K562 (cell line): Measurements from ENCODE around the gene MACROD2. TPM values are rescaled to one million over a fixed set of nuclear protein-coding genes. Genes with fewer than 3 reads are reported as not detected.

ENCODE experiments used
- ATAC-seq: fragments of 200-7000 bp; cut with Tn5 transposase; 3 replicates; pipeline ENCODE4 v1.9.1; 2020; ENCODE audit warnings: moderate library complexity
- BruUV-seq: library from RNA; stranded (reverse); fragments of 400-500 nt; replicated peaks from 2 replicates; lab custom pipeline; 2021; lab: Mats Ljungman, UMichigan
- CTCF ChIA-PET: fragments of 300-600 bp; formaldehyde crosslinking; extraction: SDS; loops from one replicate; lab custom pipeline; 2021; ENCODE audit warnings: low intra/inter-chr PET ratio; lab: Yijun Ruan, JAX
- POLR2A ChIA-PET: fragments of 300-600, 350-650 bp; sonication (Branson Sonifier 250); formaldehyde crosslinking; extraction: SDS; loops from one replicate; lab custom pipeline; 2021; ENCODE audit warnings: antibody characterized with exemption, inconsistent platforms; lab: Yijun Ruan, JAX
- DNase-seq, 4 experiments: peaks; one replicate each; pipeline versions ENCODE4 v3.0.0 to v3.0.0-alpha.2; 2011 to 2018; ENCODE audit warnings: low spot score in 3 of 4, mixed read lengths in 3 of 4; ENCODE audit errors: extremely low read depth in 1 of 4
- FAIRE-seq: peaks from 2 replicates; lab custom pipeline; 2011; peaks lifted over from hg19 to GRCh38; lab: Jason Lieb, UNC
- H2AFZ ChIP-seq: 2 replicates; pipeline ENCODE4 v1.6.0; 2011; ENCODE audit warnings: low read depth, low read length, control low read depth, inconsistent platforms
- H3K27ac ChIP-seq: fragments of 200-600 bp; 3 replicates; pipeline ENCODE4 v1.8.0; 2011; ENCODE audit warnings: low read depth, mild to moderate bottlenecking, control low read depth, inconsistent platforms, low read length, moderate library complexity, mixed read lengths; ENCODE audit errors: extremely low read depth
- H3K27me3 ChIP-seq, 2 experiments: fragments of 300-600 bp in 1 of 2; 2 replicates in 1 of 2; 3 replicates in 1 of 2; pipeline versions ENCODE4 v1.6.0 to v1.8.0; 2011; ENCODE audit warnings: inconsistent platforms in 2 of 2, low read length in 2 of 2, mild to moderate bottlenecking in 1 of 2, mixed read lengths in 1 of 2, moderate library complexity in 1 of 2; ENCODE audit not compliant: control insufficient read depth in 2 of 2, insufficient read depth in 2 of 2
- H3K36me3 ChIP-seq: fragments of 300-600 bp; 3 replicates; pipeline ENCODE4 v1.8.0; 2011; ENCODE audit warnings: mild to moderate bottlenecking, low read length, inconsistent platforms; ENCODE audit not compliant: control insufficient read depth, insufficient read depth
- H3K4me1 ChIP-seq, 2 experiments: fragments of 200-600 bp in 1 of 2; replicated peaks in 1 of 2; 2 replicates in 1 of 2; 3 replicates in 1 of 2; pipeline versions ENCODE4 v1.5.1 to v1.8.0; 2011; ENCODE audit warnings: inconsistent platforms in 2 of 2, low read length in 2 of 2, mild to moderate bottlenecking in 1 of 2, mixed read lengths in 1 of 2, moderate library complexity in 1 of 2; ENCODE audit not compliant: control insufficient read depth in 2 of 2, insufficient read depth in 2 of 2
- H3K4me2 ChIP-seq: 2 replicates; pipeline ENCODE4 v1.6.1; 2011; ENCODE audit warnings: low read length, control low read depth, inconsistent platforms, mixed read lengths; ENCODE audit not compliant: insufficient read depth
- H3K4me3 ChIP-seq: fragments of 200-600 bp; sonication (generic), shearing (Covaris generic); 2 replicates; pipeline ENCODE4 v1.5.1; 2016; ENCODE audit warnings: control low read depth, inconsistent platforms
- H3K79me2 ChIP-seq: fragments of 200-600 bp; 3 replicates; pipeline ENCODE4 v1.8.0; 2011; ENCODE audit warnings: low read length, inconsistent platforms; ENCODE audit not compliant: control insufficient read depth, insufficient read depth
- H3K9ac ChIP-seq, 2 experiments: 2 replicates each; pipeline versions ENCODE4 v1.6.0 to v1.6.1; 2011; ENCODE audit warnings: low read depth in 2 of 2, low read length in 2 of 2, control low read depth in 1 of 2, inconsistent platforms in 1 of 2, mild to moderate bottlenecking in 1 of 2, mixed read lengths in 1 of 2; ENCODE audit not compliant: insufficient read depth in 1 of 2
- H3K9me1 ChIP-seq: one replicate; pipeline ENCODE4 v1.6.0; 2011; ENCODE audit warnings: inconsistent platforms, mild to moderate bottlenecking, low read length, moderate library complexity; ENCODE audit not compliant: control insufficient read depth, insufficient read depth
- H3K9me3 ChIP-seq: replicated peaks from 2 replicates; pipeline ENCODE4 v1.5.1; 2011; ENCODE audit warnings: low read depth, low read length, inconsistent platforms; ENCODE audit not compliant: control insufficient read depth, insufficient read depth
- H4K20me1 ChIP-seq: replicated peaks from 2 replicates; pipeline ENCODE4 v1.6.1; 2011; ENCODE audit warnings: low read length, inconsistent platforms, mixed read lengths; ENCODE audit not compliant: control insufficient read depth, insufficient read depth
- FOS ChIP-seq: IDR thresholded peaks from 3 replicates; pipeline ENCODE4 v1.6.1; 2011; ENCODE audit not compliant: insufficient read length; ENCODE audit errors: extremely low read depth
- LARP7 ChIP-seq: fragments of 450-650 bp; IDR thresholded peaks from 2 replicates; pipeline ENCODE4 v1.6.1; 2016
- MCM7 ChIP-seq, 2 experiments: fragments of 450-650 bp; IDR thresholded peaks; 2 replicates each; pipeline ENCODE4 v1.6.1; 2016 to 2018
- NEUROD1 ChIP-seq: fragments of 150-350 bp; IDR thresholded peaks from 2 replicates; pipeline ENCODE4 v1.6.1; 2014; ENCODE audit warnings: borderline replicate concordance, low read length, low read depth; ENCODE audit not compliant: partially characterized antibody
- POLR3G ChIP-seq: IDR thresholded peaks from 2 replicates; pipeline ENCODE4 v1.6.1; 2011; ENCODE audit not compliant: insufficient read length, insufficient replicate concordance; ENCODE audit errors: extremely low read depth
- PURB ChIP-seq: sonication (generic); formaldehyde crosslinking; IDR thresholded peaks from 2 replicates; pipeline ENCODE4 v1.9.0; 2021; ENCODE audit warnings: low read depth, mild to moderate bottlenecking, missing genetic modification reagents
- RHOXF2B ChIP-seq: fragments of 250-450 bp; sonication (Bioruptor Pico); conservative IDR thresholded peaks from 2 replicates; pipeline ENCODE4 v1.5.1; 2021
- TAF15 ChIP-seq: fragments of 200-400 bp; formaldehyde crosslinking; IDR thresholded peaks from 2 replicates; pipeline ENCODE4 v1.6.1; 2017; ENCODE audit warnings: mild to moderate bottlenecking, low read depth, low read length, moderate library complexity
- TARDBP ChIP-seq: fragments of 450-650 bp; IDR thresholded peaks from 2 replicates; pipeline ENCODE4 v1.6.1; 2016
- ZEB2 ChIP-seq: fragments of 450-650 bp; IDR thresholded peaks from 2 replicates; pipeline ENCODE4 v1.6.1; 2016
- WGBS: fragments of 100-300 bp; shearing (Covaris generic); methylation state at CpG from one replicate; pipeline ENCODE4 v1.1.6; 2016; ENCODE audit warnings: low coverage, mixed read lengths; ENCODE audit not compliant: insufficient coverage; ENCODE audit errors: missing lambda C conversion rate; 5-methylcytosine and 5-hydroxymethylcytosine counted together
- in situ Hi-C: fragments of 300-500 bp; cut with MboI; formaldehyde crosslinking; loops from 4 replicates; pipeline ENCODE4 v1.15.0; 2018; ENCODE audit warnings: inconsistent platforms, mixed read lengths
- intact Hi-C: fragments of 100-400 bp; cut with micrococcal nuclease; formaldehyde crosslinking; loops from 2 replicates; pipeline ENCODE4 v1.14.2; 2022
- polyA plus RNA-seq, 8 experiments: library from polyadenylated mRNA; depleted of rRNA in 4 of 8; stranded (reverse) in 5 of 8; unstranded in 3 of 8; fragments of >200 nt; fragmentation: Nextera tagmentation in 2 of 8; fragmentation: Illumina TruSeq in 1 of 8; extraction: Ambion mirVana in 2 of 8; extraction: Trizol in 1 of 8; gene quantifications; 2 replicates each; pipeline versions ENCODE4 v1.2.1 to v1.2.3, GENCODE V29; 2011 to 2014; ENCODE audit warnings: inconsistent platforms in 1 of 8, missing spikeins in 1 of 8
- total RNA-seq, 7 experiments: library from RNA; depleted of rRNA in 6 of 7; stranded (reverse); fragments of >200 nt in 6 of 7; fragmentation: Illumina TruSeq in 2 of 7; extraction: Trizol in 2 of 7; gene quantifications; 2 replicates each; pipeline versions ENCODE4 v1.2.1 to v1.2.3, GENCODE V29; 2011 to 2021; ENCODE audit warnings: low replicate concordance in 1 of 7
- TF ChIP-seq, protein P1 (sequence below): sonication (generic); formaldehyde crosslinking; IDR thresholded peaks from 2 replicates; pipeline ENCODE4 v1.8.1; 2023; ENCODE audit warnings: mild to moderate bottlenecking, missing genetic modification reagents

MACROD2 gene
- total and polyA plus RNA-seq, 9 of the 15 experiments (the other 6 are each of a cell fraction or from before 2014, with no cell fraction given) = not detected

DNA sequence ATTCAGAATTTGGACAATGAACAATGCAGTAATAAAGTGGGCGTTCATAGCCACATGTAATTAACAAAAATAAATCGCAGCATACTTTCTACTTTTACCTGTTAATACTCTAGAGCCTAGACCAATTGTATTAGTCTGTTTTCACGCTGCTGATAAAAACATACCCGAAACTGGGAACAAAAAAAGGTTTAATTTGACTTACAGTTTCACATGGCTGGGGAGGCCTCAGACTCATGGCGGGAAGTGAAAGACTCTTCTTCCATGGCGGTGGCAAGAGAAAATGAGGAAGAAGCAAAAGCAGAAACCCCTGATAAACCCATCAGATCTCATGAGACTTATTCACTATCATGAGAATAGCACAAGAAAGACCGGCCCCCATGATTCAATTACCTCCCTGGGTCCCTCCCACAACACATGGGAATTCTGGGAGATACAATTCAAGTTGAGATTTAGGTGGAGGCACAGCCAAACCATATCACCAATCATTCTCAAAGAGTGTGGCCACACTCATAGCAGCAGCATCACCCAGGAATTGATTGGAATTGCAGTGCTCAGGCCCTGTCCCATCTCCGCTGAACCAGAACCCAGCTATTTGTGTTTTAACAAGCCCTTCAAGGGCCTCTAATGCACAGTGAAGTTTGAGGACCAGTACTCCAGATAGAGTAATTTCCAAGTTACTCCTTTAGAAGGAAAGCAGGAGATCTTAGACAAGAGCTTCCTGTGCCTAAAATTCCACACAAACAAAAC, 1927.9 kb downstream of the MACROD2 start:
- DNase-seq (no peak), ATAC-seq (no peak)
- CTCF ChIA-PET = no interaction called here
- intact Hi-C loops = no loop called here
- in situ Hi-C loops = no loop called here
- H4K20me1 ChIP-seq = no peaks in the 10 kb centered on the region
- H3K4me1 ChIP-seq = no peaks in the 10 kb centered on the region
- TF ChIP-seq MCM7 (IDR thresholded peaks at IDR 0.05) (no peak), NEUROD1 (no peak), RHOXF2B (CRISPR knock-in tag) (no peak), ZEB2 (no peak), TAF15 (no peak), FOS (no peak), TARDBP (no peak), POLR3G (no peak), PURB (CRISPR knock-in tag) (no peak), LARP7 (no peak)
- TF ChIP-seq, protein P1, sequence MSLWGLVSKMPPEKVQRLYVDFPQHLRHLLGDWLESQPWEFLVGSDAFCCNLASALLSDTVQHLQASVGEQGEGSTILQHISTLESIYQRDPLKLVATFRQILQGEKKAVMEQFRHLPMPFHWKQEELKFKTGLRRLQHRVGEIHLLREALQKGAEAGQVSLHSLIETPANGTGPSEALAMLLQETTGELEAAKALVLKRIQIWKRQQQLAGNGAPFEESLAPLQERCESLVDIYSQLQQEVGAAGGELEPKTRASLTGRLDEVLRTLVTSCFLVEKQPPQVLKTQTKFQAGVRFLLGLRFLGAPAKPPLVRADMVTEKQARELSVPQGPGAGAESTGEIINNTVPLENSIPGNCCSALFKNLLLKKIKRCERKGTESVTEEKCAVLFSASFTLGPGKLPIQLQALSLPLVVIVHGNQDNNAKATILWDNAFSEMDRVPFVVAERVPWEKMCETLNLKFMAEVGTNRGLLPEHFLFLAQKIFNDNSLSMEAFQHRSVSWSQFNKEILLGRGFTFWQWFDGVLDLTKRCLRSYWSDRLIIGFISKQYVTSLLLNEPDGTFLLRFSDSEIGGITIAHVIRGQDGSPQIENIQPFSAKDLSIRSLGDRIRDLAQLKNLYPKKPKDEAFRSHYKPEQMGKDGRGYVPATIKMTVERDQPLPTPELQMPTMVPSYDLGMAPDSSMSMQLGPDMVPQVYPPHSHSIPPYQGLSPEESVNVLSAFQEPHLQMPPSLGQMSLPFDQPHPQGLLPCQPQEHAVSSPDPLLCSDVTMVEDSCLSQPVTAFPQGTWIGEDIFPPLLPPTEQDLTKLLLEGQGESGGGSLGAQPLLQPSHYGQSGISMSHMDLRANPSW (CRISPR knock-in tag) = no peak
- TF ChIP-seq, all 486 proteins: peak for 0
- Histone ChIP-seq H3K9me3 (no peaks in the 10 kb centered on the region), H3K27ac (no peak overlapping the region), H3K9ac (no peak overlapping the region), H3K4me3 (no peak overlapping the region), H3K4me2 (no peak overlapping the region), H2AFZ (no peak overlapping the region), H3K79me2 (no peaks in the 10 kb centered on the region), H3K27me3 (no peaks in the 10 kb centered on the region), H3K36me3 (no peaks in the 10 kb centered on the region), H3K9me1 (no peaks in the 10 kb centered on the region)
- no TSS peak for BruUV-seq
- 2% methylated on average over 8 of the region's 8 CpGs for WGBS
- no peak for FAIRE-seq
- POLR2A ChIA-PET = no interaction called here
